HG03575 (cell line): ENCODE data around the gene SPHK1.

Experiments
- ATAC-seq: cut with Tn5 transposase; IDR thresholded peaks from one replicate; pipeline ENCODE4 v1.9.1; 2021; ENCODE audit not compliant: unreplicated experiment, insufficient number of reproducible peaks, low FRiP score; ENCODE audit errors: extremely low read depth

The SPHK1 gene

GRCh38 chr17:76399175-76400172 lies 15.1 kb downstream of the SPHK1 start:
- no peak for ATAC-seq

- no peak for ATAC-seq
Measured at GRCh38 chr17:76402711-76403110, 18.3 kb downstream of the SPHK1 start.

GRCh38 chr17:76404256-76404655 lies 19.8 kb downstream of the SPHK1 start:
- no peak for ATAC-seq

GRCh38 chr17:76404976-76405563 lies 20.7 kb downstream of the SPHK1 start:
- ATAC-seq = no peak

GRCh38 chr17:76405607-76405966 lies 21.2 kb downstream of the SPHK1 start:
- no peak for ATAC-seq

- no peak for ATAC-seq
Measured at GRCh38 chr17:76405967-76406647, 21.7 kb downstream of the SPHK1 start.

- no peak for ATAC-seq
Measured at GRCh38 chr17:76407509-76407908, 23.1 kb downstream of the SPHK1 start.

- no peak for ATAC-seq
Measured at GRCh38 chr17:76408037-76408849, 23.8 kb downstream of the SPHK1 start.

- ATAC-seq = no peak
Measured at GRCh38 chr17:76410328-76410965, 26.0 kb downstream of the SPHK1 start.

GRCh38 chr17:76411247-76411646 lies 26.8 kb downstream of the SPHK1 start:
- no peak for ATAC-seq

GRCh38 chr17:76414334-76415295 lies 30.2 kb downstream of the SPHK1 start:
- no peak for ATAC-seq

- ATAC-seq = no peak
Measured at GRCh38 chr17:76415786-76416185, 31.4 kb downstream of the SPHK1 start.

- no peak for ATAC-seq
Measured at GRCh38 chr17:76416457-76416856, 32.0 kb downstream of the SPHK1 start.

- ATAC-seq = no peak
Measured at GRCh38 chr17:76416899-76417298, 32.5 kb downstream of the SPHK1 start.

- ATAC-seq = no peak
Measured at GRCh38 chr17:76417499-76418143, 33.2 kb downstream of the SPHK1 start.

- no peak for ATAC-seq
Measured at GRCh38 chr17:76419576-76420260, 35.3 kb downstream of the SPHK1 start.
